B cell (primary cell): ENCODE measurements around the gene HEXD. TPM values are rescaled to one million over a fixed set of nuclear protein-coding genes. Genes with fewer than 3 reads are reported as not detected.

Source experiments
- ATAC-seq: fragments of 200-7000 bp; cut with Tn5 transposase; one replicate; pipeline ENCODE4 v1.10.0; 2021; ENCODE audit warnings: low read depth, mild to moderate bottlenecking, moderate number of reproducible peaks, moderate library complexity
- CTCF ChIA-PET: fragments of 350-600 bp; sonication (Branson Sonifier 250); formaldehyde crosslinking; loops from one replicate; lab custom pipeline; 2021; ENCODE audit warnings: antibody characterized with exemption, inconsistent platforms; lab: Charles Lee
- POLR2A ChIA-PET: fragments of 350-600 bp; sonication (Branson Sonifier 250); formaldehyde crosslinking; loops from one replicate; lab custom pipeline; 2021; ENCODE audit warnings: antibody characterized with exemption; lab: Charles Lee
- DNase-seq: peaks from one replicate; pipeline ENCODE4 v3.0.0; 2013
- H2AFZ ChIP-seq: 2 replicates; pipeline ENCODE4 v1.6.1; 2012; ENCODE audit warnings: mild to moderate bottlenecking, low read depth, low read length; ENCODE audit not compliant: insufficient read depth, poor library complexity, severe bottlenecking
- H3K27ac ChIP-seq, 2 donors: 1 replicate in 1 of 2; 2 replicates in 1 of 2; pipeline ENCODE4 v1.5.1; 2012 to 2013; ENCODE audit warnings: low read length in 2 of 2, mild to moderate bottlenecking in 2 of 2, moderate library complexity in 1 of 2
- H3K27me3 ChIP-seq, 4 experiments: fragments of 200-600 bp in 1 of 4; sonication (generic) in 1 of 4; replicated peaks in 1 of 4; 1 replicate in 2 of 4; 2 replicates in 2 of 4; pipeline versions ENCODE4 v1.6.1 to v1.7.0; 2013 to 2016; ENCODE audit warnings: low read length in 3 of 4, mild to moderate bottlenecking in 2 of 4, mixed read lengths in 1 of 4, moderate library complexity in 1 of 4; ENCODE audit not compliant: insufficient read depth in 4 of 4, control insufficient read depth in 3 of 4; ENCODE audit errors: control extremely low read depth in 1 of 4
- H3K36me3 ChIP-seq, 2 experiments: replicated peaks in 1 of 2; 1 replicate in 1 of 2; 2 replicates in 1 of 2; pipeline versions ENCODE4 v1.6.1 to v1.7.1; 2013; ENCODE audit warnings: low read length in 1 of 2; ENCODE audit not compliant: insufficient read depth in 2 of 2, control insufficient read depth in 1 of 2; ENCODE audit errors: control extremely low read depth in 1 of 2, extremely low read depth in 1 of 2
- H3K4me1 ChIP-seq, 2 donors: fragments of 200-600 bp in 1 of 2; sonication (generic) in 1 of 2; 1 replicate in 1 of 2; 2 replicates in 1 of 2; pipeline versions ENCODE4 v1.5.1 to v1.6.1; 2013 to 2017; ENCODE audit warnings: low read length in 2 of 2; ENCODE audit not compliant: control insufficient read depth in 2 of 2, insufficient read depth in 2 of 2
- H3K4me2 ChIP-seq: replicated peaks from 2 replicates; pipeline ENCODE3; 2012; ENCODE audit warnings: mild to moderate bottlenecking, low read depth, low read length; ENCODE audit not compliant: poor library complexity, severe bottlenecking
- H3K4me3 ChIP-seq, 5 experiments: fragments of 200-600 bp in 1 of 5; sonication (generic) in 1 of 5; 1 replicate in 3 of 5; 2 replicates in 2 of 5; pipeline versions ENCODE4 v1.5.1 to v1.7.0; 2011 to 2016; ENCODE audit warnings: low read length in 4 of 5, mild to moderate bottlenecking in 4 of 5, low read depth in 2 of 5, control low read depth in 1 of 5, moderate library complexity in 1 of 5; ENCODE audit not compliant: insufficient read depth in 1 of 5; ENCODE audit errors: control extremely low read depth in 1 of 5, extremely low read depth in 1 of 5
- H3K79me2 ChIP-seq: fragments of 200-600 bp; sonication (generic); one replicate; pipeline ENCODE4 v1.6.0; 2016; ENCODE audit warnings: low read length; ENCODE audit not compliant: control insufficient read depth, insufficient read depth
- H3K9ac ChIP-seq: fragments of 200-600 bp; sonication (generic); 2 replicates; pipeline ENCODE4 v1.6.1; 2017; ENCODE audit warnings: mild to moderate bottlenecking, low read length, moderate library complexity
- H3K9me3 ChIP-seq, 3 donors: one replicate each; pipeline versions ENCODE4 v1.6.1 to v1.7.1; 2013; ENCODE audit warnings: low read length in 2 of 3; ENCODE audit not compliant: control insufficient read depth in 2 of 3, insufficient read depth in 1 of 3; ENCODE audit errors: control extremely low read depth in 1 of 3
- H4K20me1 ChIP-seq: 2 replicates; pipeline ENCODE4 v1.6.0; 2012; ENCODE audit warnings: mild to moderate bottlenecking, low read length; ENCODE audit not compliant: insufficient read depth, control insufficient read depth, poor library complexity, severe bottlenecking
- H3K27ac Mint-ChIP-seq: one replicate; pipeline ENCODE4 v1.8.0; 2021; ENCODE audit warnings: mixed read lengths
- H3K27me3 Mint-ChIP-seq: one replicate; pipeline ENCODE4 v1.8.0; 2021; ENCODE audit warnings: mixed read lengths
- H3K4me1 Mint-ChIP-seq: one replicate; pipeline ENCODE4 v1.8.0; 2021; ENCODE audit warnings: mixed read lengths
- H3K4me3 Mint-ChIP-seq: one replicate; pipeline ENCODE4 v1.8.0; 2021; ENCODE audit warnings: mixed read lengths
- H3K9me3 Mint-ChIP-seq: one replicate; pipeline ENCODE4 v1.8.0; 2022; ENCODE audit warnings: mixed read lengths; ENCODE audit not compliant: insufficient read depth
- CTCF ChIP-seq: fragments of 200-600 bp; IDR thresholded peaks from one replicate; pipeline ENCODE4 v1.8.0; 2022; ENCODE audit warnings: antibody characterized with exemption, mild to moderate bottlenecking
- EZH2 ChIP-seq: IDR thresholded peaks from 2 replicates; pipeline ENCODE4 v1.6.1; 2012; ENCODE audit warnings: borderline replicate concordance, low read depth, mild to moderate bottlenecking, moderate library complexity, low read length; ENCODE audit not compliant: insufficient read depth, poor library complexity, severe bottlenecking
- WGBS: methylation state at CpG from one replicate; pipeline ENCODE4 v1.1.5; 2013; ENCODE audit warnings: missing lambda C conversion rate; ENCODE audit not compliant: insufficient coverage; 5-methylcytosine and 5-hydroxymethylcytosine counted together
- intact Hi-C: fragments of 100-400 bp; cut with micrococcal nuclease; formaldehyde crosslinking; loops from one replicate; pipeline ENCODE4 v1.10.0; 2022
- polyA plus RNA-seq: library from polyadenylated mRNA; depleted of rRNA; stranded (reverse); fragments of >200 nt; gene quantifications from 2 replicates; pipeline ENCODE4 v1.2.3, GENCODE V29; 2012
- total RNA-seq, 2 donors: library from RNA; stranded (reverse); fragments of 120-200 nt in 1 of 2; gene quantifications; 1 replicate in 1 of 2; 2 replicates in 1 of 2; pipeline versions ENCODE4 v1.2.3 to v1.2.4, GENCODE V29; 2013 to 2022

The HEXD gene
- total and polyA plus RNA-seq, 2 donors (not counting 1 experiment from before 2014, with no cell fraction given): 128 to 317 TPM

DNA sequence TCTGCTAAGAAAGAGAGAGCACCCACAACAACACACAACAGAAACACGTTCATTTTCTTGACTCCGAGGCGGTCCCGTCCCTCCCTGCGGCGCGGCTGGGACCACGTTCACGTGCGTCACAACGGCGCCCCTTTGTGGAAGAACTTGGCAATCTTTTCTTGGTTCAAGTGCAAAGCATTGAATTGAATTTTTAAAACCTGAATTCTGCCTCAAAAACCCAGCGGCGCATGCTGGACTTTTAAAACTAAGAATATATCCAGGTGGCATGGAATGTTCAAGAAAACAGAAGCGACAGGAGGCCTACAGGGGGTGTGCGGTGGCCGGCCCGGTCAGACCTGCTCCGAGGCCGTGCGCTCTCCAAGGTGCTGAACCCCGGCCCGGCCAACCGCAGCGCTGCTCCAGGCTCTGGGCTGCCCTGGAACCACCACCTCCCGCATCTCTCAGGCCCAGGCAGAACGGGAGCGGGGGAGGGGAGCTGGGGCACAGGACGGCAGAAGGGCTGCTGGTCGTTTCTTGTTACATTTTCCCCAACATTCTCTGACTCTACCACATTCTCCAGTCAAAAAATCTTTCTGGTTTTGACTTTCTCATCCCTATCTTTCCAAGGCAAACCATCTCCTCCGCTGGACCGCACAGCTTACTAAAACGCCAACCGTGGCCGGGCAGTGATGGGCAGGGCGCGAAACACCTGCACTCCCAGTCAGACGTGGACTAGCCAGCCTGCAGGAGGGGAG lies 3.4 kb upstream of the HEXD start:
- CTCF ChIA-PET: interaction anchor here (0.8 to 1.6 kb wide), 3 partner anchors 62 to 139 kb away, joined by 3 to 5 read pairs (median 5); no protein-coding TSS in a partner anchor
- Histone ChIP-seq H3K9ac (no peak overlapping the region), H3K4me2 (peak overlapping the region; percentile 48), H3K27me3 (no peaks in the 10 kb centered on the region), H3K27ac (no peak overlapping the region), H3K9me3 (no peaks in the 10 kb centered on the region), H3K79me2 (peaks cover 54% of the 10 kb centered on the region), H3K4me1 (peaks cover 14 to 25% of the 10 kb centered on the region in 2 donors), H3K4me3 (no peak overlapping the region), H3K36me3 (peaks cover 0 to 18% of the 10 kb centered on the region in 2 experiments), H2AFZ (no peak overlapping the region), H4K20me1 (peaks cover 61% of the 10 kb centered on the region)
- no peak for ATAC-seq
- Mint-ChIP-seq H3K4me1 (peaks cover 22% of the 10 kb centered on the region), H3K27ac (no peak overlapping the region), H3K4me3 (no peak overlapping the region), H3K9me3 (no peaks in the 10 kb centered on the region), H3K27me3 (no peaks in the 10 kb centered on the region)
- intact Hi-C loops: loop anchor here (1.0 to 10.0 kb wide), 6 partner anchors 36 to 210 kb away; partner anchors contain the start of genes CYBC1 and NARF
- POLR2A ChIA-PET: interaction anchor here (0.6 kb wide), 1 partner anchor 62 kb away, joined by 5 read pairs; no protein-coding TSS in a partner anchor
- 35% methylated on average over 36 of the region's 38 CpGs for WGBS
- TF ChIP-seq CTCF (peak; percentile 71), EZH2 (no peak)
- peak; percentile 78 for DNase-seq

GRCh38 chr17:82415336-82415735 lies 2.8 kb upstream of the HEXD start:
- H3K79me2 ChIP-seq: peaks cover 52% of the 10 kb centered on the region
- no peak overlapping the region for H3K9ac ChIP-seq
- Mint-ChIP-seq H3K27ac (no peak overlapping the region), H3K4me3 (no peak overlapping the region), H3K27me3 (no peaks in the 10 kb centered on the region), H3K4me1 (peaks cover 26% of the 10 kb centered on the region), H3K9me3 (no peaks in the 10 kb centered on the region)
- H3K4me3 ChIP-seq: no peak overlapping the region
- ChIA-PET POLR2A (no interaction called here), CTCF (interaction anchor here (0.8 to 1.6 kb wide), 2 partner anchors 63 to 65 kb away, joined by 5 read pairs; no protein-coding TSS in a partner anchor)
- H3K4me2 ChIP-seq: no peak overlapping the region
- no peak overlapping the region for H3K27ac ChIP-seq
- no peaks in the 10 kb centered on the region for H3K27me3 ChIP-seq
- H3K9me3 ChIP-seq: no peaks in the 10 kb centered on the region
- peaks cover 0 to 16% of the 10 kb centered on the region in 2 experiments for H3K36me3 ChIP-seq
- peaks cover 57% of the 10 kb centered on the region for H4K20me1 ChIP-seq
- DNase-seq (no peak), ATAC-seq (no peak)
- 97% methylated on average over 26 of the region's 26 CpGs for WGBS
- intact Hi-C loops: loop anchor here (2.0 to 10.0 kb wide), 4 partner anchors 63 to 211 kb away; no protein-coding TSS in a partner anchor
- H2AFZ ChIP-seq: no peak overlapping the region
- H3K4me1 ChIP-seq: peaks cover 18 to 27% of the 10 kb centered on the region in 2 donors
- TF ChIP-seq EZH2 (no peak), CTCF (no peak)
